ENCODE measurements around the gene ZNF423. TPM values are rescaled to one million over a fixed set of nuclear protein-coding genes. Genes with fewer than 3 reads are reported as not detected.
A peak's percentile ranks its signal among the peaks of the same experiment; 100 is the strongest.

ZNF423 gene
- total RNA-seq, 1 donor = 11.6 TPM

DNA sequence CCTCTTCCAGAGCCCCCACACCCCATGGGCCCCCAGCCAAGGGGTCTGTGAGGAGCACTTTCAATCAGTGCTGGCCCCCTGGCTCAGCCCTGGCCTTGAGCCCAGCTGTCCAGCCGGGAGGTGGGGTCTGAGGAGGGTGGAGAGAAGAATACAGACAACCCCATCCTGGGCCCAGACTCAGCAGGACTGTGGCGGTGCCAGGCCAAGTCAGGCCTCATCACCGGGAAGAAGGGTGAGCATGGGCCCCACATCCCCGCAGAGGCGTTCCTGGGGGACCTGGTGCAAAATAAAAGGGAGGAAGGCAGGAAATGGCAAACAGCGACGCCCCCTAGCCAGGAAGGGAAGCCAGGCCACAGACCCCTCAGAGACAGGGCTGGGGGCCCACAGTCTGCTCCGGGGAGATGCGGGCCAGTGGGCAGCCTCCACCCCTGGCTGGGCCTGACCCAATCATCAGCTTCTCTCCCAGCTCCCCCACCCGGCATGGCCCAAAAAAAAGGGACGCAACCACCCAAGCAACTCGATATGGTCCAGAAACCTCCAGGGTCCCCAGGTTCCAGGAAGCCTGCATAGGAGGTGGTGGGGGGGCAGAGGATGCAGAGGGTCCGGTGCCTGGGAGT is 20.6 kb downstream of the ZNF423 start:
- Histone ChIP-seq H3K4me3 (ENCODE audit: insufficient read depth, low read length) (no peak overlapping the region), H3K4me1 (ENCODE audit: insufficient read depth, low read length) (peaks cover 23% of the 10 kb centered on the region), H3K27me3 (ENCODE audit: insufficient read depth, low read length) (no peaks in the 10 kb centered on the region), H3K27ac (ENCODE audit: low read depth, low read length) (no peak overlapping the region), H3K79me2 (ENCODE audit: insufficient read depth, low read length) (no peaks in the 10 kb centered on the region), H3K36me3 (ENCODE audit: insufficient read depth, low read length) (no peaks in the 10 kb centered on the region), H4K20me1 (ENCODE audit: insufficient read depth, low read length) (peaks cover 2% of the 10 kb centered on the region), H3K9me3 (ENCODE audit: low read depth, low read length) (no peaks in the 10 kb centered on the region), H3K4me2 (ENCODE audit: insufficient read depth, low read length) (no peak overlapping the region), H2AFZ (ENCODE audit: low read length) (no peak overlapping the region)
- TF ChIP-seq, protein P1, sequence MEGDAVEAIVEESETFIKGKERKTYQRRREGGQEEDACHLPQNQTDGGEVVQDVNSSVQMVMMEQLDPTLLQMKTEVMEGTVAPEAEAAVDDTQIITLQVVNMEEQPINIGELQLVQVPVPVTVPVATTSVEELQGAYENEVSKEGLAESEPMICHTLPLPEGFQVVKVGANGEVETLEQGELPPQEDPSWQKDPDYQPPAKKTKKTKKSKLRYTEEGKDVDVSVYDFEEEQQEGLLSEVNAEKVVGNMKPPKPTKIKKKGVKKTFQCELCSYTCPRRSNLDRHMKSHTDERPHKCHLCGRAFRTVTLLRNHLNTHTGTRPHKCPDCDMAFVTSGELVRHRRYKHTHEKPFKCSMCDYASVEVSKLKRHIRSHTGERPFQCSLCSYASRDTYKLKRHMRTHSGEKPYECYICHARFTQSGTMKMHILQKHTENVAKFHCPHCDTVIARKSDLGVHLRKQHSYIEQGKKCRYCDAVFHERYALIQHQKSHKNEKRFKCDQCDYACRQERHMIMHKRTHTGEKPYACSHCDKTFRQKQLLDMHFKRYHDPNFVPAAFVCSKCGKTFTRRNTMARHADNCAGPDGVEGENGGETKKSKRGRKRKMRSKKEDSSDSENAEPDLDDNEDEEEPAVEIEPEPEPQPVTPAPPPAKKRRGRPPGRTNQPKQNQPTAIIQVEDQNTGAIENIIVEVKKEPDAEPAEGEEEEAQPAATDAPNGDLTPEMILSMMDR (IDR thresholded peaks at IDR 0.05; ENCODE audit: extremely low read depth, low read depth, low read length) = no peak
- peak; percentile 87 for DNase-seq (ENCODE audit: insufficient read length, low spot score, missing footprints)

DNA sequence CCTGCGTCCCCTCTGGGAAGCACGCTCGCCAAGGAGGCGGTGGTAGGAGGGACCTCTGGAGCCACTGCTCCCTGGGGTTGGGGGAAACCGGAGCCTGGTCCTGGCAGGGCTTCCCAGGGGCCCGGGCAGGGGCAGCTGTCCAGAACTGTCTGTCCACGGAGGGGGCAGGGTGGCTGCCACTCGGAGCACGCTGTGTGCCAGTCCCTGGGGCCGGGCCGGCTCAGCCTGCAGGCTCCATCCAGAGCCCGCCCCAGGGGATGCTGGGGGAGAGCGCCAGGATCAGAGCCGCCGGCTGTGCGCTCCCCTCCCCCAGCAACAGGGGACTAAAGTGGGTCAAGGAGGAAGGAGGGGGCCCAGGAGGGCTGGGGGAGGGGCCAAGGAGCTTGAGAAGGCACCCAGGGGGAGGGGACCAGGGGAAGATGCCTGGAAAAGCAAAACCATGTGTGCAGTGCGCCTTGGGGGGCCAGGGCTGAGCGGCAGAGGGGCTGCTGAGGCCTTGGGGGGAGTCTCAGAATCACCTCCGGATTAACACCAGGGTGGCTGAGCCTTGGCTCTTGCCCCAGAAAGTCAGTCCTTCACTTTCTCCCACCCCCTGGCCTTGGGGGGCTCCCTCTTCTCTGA is 21.3 kb downstream of the ZNF423 start:
- TF ChIP-seq, protein P1 (IDR thresholded peaks at IDR 0.05; ENCODE audit: extremely low read depth, low read depth, low read length) = no peak
- Histone ChIP-seq H4K20me1 (ENCODE audit: insufficient read depth, low read length) (peaks cover 2% of the 10 kb centered on the region), H2AFZ (ENCODE audit: low read length) (no peak overlapping the region), H3K4me1 (ENCODE audit: insufficient read depth, low read length) (peaks cover 23% of the 10 kb centered on the region), H3K27ac (ENCODE audit: low read depth, low read length) (no peak overlapping the region), H3K79me2 (ENCODE audit: insufficient read depth, low read length) (no peaks in the 10 kb centered on the region), H3K9me3 (ENCODE audit: low read depth, low read length) (no peaks in the 10 kb centered on the region), H3K4me2 (ENCODE audit: insufficient read depth, low read length) (no peak overlapping the region), H3K4me3 (ENCODE audit: insufficient read depth, low read length) (no peak overlapping the region), H3K27me3 (ENCODE audit: insufficient read depth, low read length) (no peaks in the 10 kb centered on the region), H3K36me3 (ENCODE audit: insufficient read depth, low read length) (no peaks in the 10 kb centered on the region)
- DNase-seq (ENCODE audit: insufficient read length, low spot score, missing footprints) = peak; percentile 96

DNA sequence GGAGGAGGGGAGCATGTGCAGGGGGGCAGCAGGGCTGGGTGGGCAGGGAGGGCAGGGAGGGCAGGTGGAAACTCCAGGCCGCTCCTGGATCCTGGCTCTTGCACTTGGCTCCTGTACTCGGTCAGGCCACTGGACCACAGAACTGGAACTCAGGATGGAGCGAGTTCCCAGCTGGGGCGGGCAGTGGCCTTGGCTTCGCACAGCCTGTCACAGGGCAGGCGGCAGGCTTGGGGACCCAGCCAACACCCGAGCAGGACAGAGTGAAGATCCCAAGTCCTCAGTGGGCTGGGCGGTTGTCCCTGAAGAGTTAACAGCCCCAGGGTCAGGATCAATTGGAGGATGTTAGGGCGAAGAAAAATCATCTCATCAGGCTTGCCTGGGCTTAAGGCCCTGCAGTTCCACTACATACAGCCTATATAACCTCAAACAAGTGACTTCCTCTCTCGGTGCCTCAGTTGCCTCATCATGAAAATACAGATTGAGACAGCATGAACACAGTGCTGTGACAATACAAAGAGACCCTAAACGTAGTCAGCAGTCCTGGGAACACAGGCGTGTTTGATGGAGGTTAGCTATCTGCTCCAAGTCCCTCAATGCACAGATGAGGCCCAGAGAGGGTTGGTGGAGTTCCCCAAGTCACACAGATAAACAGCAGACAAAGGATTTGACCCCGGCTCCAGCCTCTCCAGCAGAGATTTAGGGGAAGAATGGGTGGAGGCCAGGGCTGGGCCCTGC is 21.9 kb downstream of the ZNF423 start:
- Histone ChIP-seq H4K20me1 (ENCODE audit: insufficient read depth, low read length) (peaks cover 2% of the 10 kb centered on the region), H3K27ac (ENCODE audit: low read depth, low read length) (no peak overlapping the region), H3K4me1 (ENCODE audit: insufficient read depth, low read length) (peaks cover 27% of the 10 kb centered on the region), H3K4me2 (ENCODE audit: insufficient read depth, low read length) (no peak overlapping the region), H3K36me3 (ENCODE audit: insufficient read depth, low read length) (no peaks in the 10 kb centered on the region), H3K9me3 (ENCODE audit: low read depth, low read length) (no peaks in the 10 kb centered on the region), H3K79me2 (ENCODE audit: insufficient read depth, low read length) (no peaks in the 10 kb centered on the region), H3K27me3 (ENCODE audit: insufficient read depth, low read length) (no peaks in the 10 kb centered on the region), H3K4me3 (ENCODE audit: insufficient read depth, low read length) (no peak overlapping the region), H2AFZ (ENCODE audit: low read length) (no peak overlapping the region)
- TF ChIP-seq, protein P1 (IDR thresholded peaks at IDR 0.05; ENCODE audit: extremely low read depth, low read depth, low read length) = no peak
- DNase-seq (ENCODE audit: insufficient read length, low spot score, missing footprints) = peak; percentile 89

DNA sequence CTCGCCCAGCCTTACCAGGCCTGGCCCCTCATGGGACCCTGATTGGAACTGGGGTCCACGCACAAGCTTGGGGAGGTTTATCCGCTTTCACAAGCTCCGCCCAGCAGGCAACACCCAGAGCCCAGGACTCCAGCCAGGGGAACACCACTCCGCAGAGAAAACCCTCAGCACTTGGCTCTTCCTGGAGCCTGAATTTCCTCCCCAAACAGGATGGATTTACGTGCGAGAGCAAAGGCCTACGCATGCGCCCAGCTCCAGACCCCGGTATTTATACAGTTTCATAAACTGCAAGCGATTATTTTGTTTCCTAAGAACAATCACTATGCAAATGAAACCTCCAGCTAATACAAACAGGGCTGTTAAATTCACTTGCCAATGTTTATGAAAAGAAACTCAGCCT is 22.8 kb downstream of the ZNF423 start:
- H4K20me1 ChIP-seq (ENCODE audit: insufficient read depth, low read length) = peaks cover 2% of the 10 kb centered on the region
- TF ChIP-seq, protein P1 (IDR thresholded peaks at IDR 0.05; ENCODE audit: extremely low read depth, low read depth, low read length) = no peak
- no peak overlapping the region for H3K4me3 ChIP-seq (ENCODE audit: insufficient read depth, low read length)
- no peak overlapping the region for H2AFZ ChIP-seq (ENCODE audit: low read length)
- no peaks in the 10 kb centered on the region for H3K27me3 ChIP-seq (ENCODE audit: insufficient read depth, low read length)
- no peaks in the 10 kb centered on the region for H3K9me3 ChIP-seq (ENCODE audit: low read depth, low read length)
- peak; percentile 94 for DNase-seq (ENCODE audit: insufficient read length, low spot score, missing footprints)
- no peak overlapping the region for H3K4me2 ChIP-seq (ENCODE audit: insufficient read depth, low read length)
- peaks cover 36% of the 10 kb centered on the region for H3K4me1 ChIP-seq (ENCODE audit: insufficient read depth, low read length)
- no peak overlapping the region for H3K27ac ChIP-seq (ENCODE audit: low read depth, low read length)
- no peaks in the 10 kb centered on the region for H3K36me3 ChIP-seq (ENCODE audit: insufficient read depth, low read length)
- H3K79me2 ChIP-seq (ENCODE audit: insufficient read depth, low read length) = no peaks in the 10 kb centered on the region
